Measurements from ENCODE around the gene ZNF330.
"Not testable (repeated sequence)": the region's sequence is repeated elsewhere in the genome, so short reads cannot be mapped to it uniquely, and the experiment has no call there.

ZNF330 gene

GRCh38 chr4:141220691-141221659 lies at the start of gene ZNF330:
Gene ZNF330 (plus strand): TSS chr4:141220895. CDS start chr4:141222372, 1,477 bp downstream.
- DNase-seq (ENCODE audit: low read depth in 3 of 3): peak; percentile 76 to 81 (median 81)

- DNase-seq (ENCODE audit: low read depth in 3 of 3): no peak
Measured at GRCh38 chr4:141174457-141174856, 46.2 kb upstream of the ZNF330 start.

GRCh38 chr4:141177171-141177570 lies 43.5 kb upstream of the ZNF330 start:
- no peak for DNase-seq (ENCODE audit: low read depth in 3 of 3)

- no peak for DNase-seq (ENCODE audit: low read depth in 3 of 3)
Measured at GRCh38 chr4:141179474-141180373, 41.0 kb upstream of the ZNF330 start.

- DNase-seq (ENCODE audit: low read depth in 3 of 3): no peak
Measured at GRCh38 chr4:141180991-141181761, 39.5 kb upstream of the ZNF330 start.

GRCh38 chr4:141183491-141183890 lies 37.2 kb upstream of the ZNF330 start:
- not testable (repeated sequence) for DNase-seq (ENCODE audit: low read depth in 3 of 3)

- no peak for DNase-seq (ENCODE audit: low read depth in 3 of 3)
Measured at GRCh38 chr4:141192564-141192963, 28.1 kb upstream of the ZNF330 start.

- no peak for DNase-seq (ENCODE audit: low read depth in 3 of 3)
Measured at GRCh38 chr4:141193516-141194034, 27.1 kb upstream of the ZNF330 start.

- no peak for DNase-seq (ENCODE audit: low read depth in 3 of 3)
Measured at GRCh38 chr4:141195095-141195707, 25.5 kb upstream of the ZNF330 start.

- no peak for DNase-seq (ENCODE audit: low read depth in 3 of 3)
Measured at GRCh38 chr4:141196227-141196933, 24.3 kb upstream of the ZNF330 start.

GRCh38 chr4:141207961-141208360 lies 12.7 kb upstream of the ZNF330 start:
- no peak for DNase-seq (ENCODE audit: low read depth in 3 of 3)

GRCh38 chr4:141210168-141210567 lies 10.5 kb upstream of the ZNF330 start:
- no peak for DNase-seq (ENCODE audit: low read depth in 3 of 3)

- no peak for DNase-seq (ENCODE audit: low read depth in 3 of 3)
Measured at GRCh38 chr4:141213550-141213991, 7.1 kb upstream of the ZNF330 start.

- no peak for DNase-seq (ENCODE audit: low read depth in 3 of 3)
Measured at GRCh38 chr4:141215030-141215429, 5.7 kb upstream of the ZNF330 start.

GRCh38 chr4:141216002-141216761 lies 4.5 kb upstream of the ZNF330 start:
- DNase-seq (ENCODE audit: low read depth in 3 of 3): no peak

- no peak for DNase-seq (ENCODE audit: low read depth in 3 of 3)
Measured at GRCh38 chr4:141220271-141220670, 424 bp upstream of the ZNF330 start.

- no peak for DNase-seq (ENCODE audit: low read depth in 3 of 3)
Measured at GRCh38 chr4:141223418-141223817, 2.7 kb downstream of the ZNF330 start.

- DNase-seq (ENCODE audit: low read depth in 3 of 3): not testable (repeated sequence)
Measured at GRCh38 chr4:141227280-141227679, 6.6 kb downstream of the ZNF330 start.

GRCh38 chr4:141229408-141230101 lies 8.9 kb downstream of the ZNF330 start:
- no peak for DNase-seq (ENCODE audit: low read depth in 3 of 3)
